ENCODE measurements around the gene CMPK1. TPM values are rescaled to one million over a fixed set of nuclear protein-coding genes. Genes with fewer than 3 reads are reported as not detected.

The CMPK1 gene
- total and polyA plus RNA-seq, 2 donors (not counting 3 experiments of a cell fraction or from before 2014, with no cell fraction given), result 16.4 to 79.6 TPM

DNA sequence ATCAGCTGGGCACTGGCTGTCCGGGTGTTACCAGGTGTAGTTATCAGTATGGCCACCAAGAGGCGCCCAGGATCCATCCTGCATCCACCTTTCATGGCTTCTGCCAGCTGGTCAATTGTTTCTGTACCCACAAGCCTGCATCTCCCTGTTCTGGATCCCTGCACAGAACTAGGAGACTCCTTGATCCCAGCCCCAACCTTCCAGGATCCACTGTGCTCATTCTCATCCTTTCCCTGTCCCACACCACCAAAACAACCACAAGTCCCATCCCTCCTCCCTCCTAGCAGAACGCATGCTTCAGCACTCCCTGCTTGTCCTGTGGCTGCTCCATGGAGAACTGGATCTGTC lies 55.3 kb downstream of the CMPK1 start:
- dilution Hi-C loops (cut with MboI; ENCODE audit: extremely low pct_ligation_motif_present, low sequenced_read_pairs), result no loop called here
- Histone ChIP-seq H3K9me3 (replicated peaks; ENCODE audit: control insufficient read depth, insufficient read depth, low read length) (no peaks in the 10 kb centered on the region), H3K4me1 (ENCODE audit: control insufficient read depth, extremely low read depth, insufficient read depth, low read length) (no peaks in the 10 kb centered on the region), H3K9ac (replicated peaks; ENCODE audit: extremely low read depth, insufficient read depth, low read length) (no peak overlapping the region), H4K20me1 (replicated peaks; ENCODE audit: control insufficient read depth, extremely low read depth, insufficient read depth, low read length) (no peaks in the 10 kb centered on the region), H3K36me3 (ENCODE audit: control insufficient read depth in 2 of 2, extremely low read depth in 1 of 2, insufficient read depth in 2 of 2, low read length in 2 of 2) (no peaks in the 10 kb centered on the region), H2AFZ (ENCODE audit: low read depth, low read length) (no peak overlapping the region), H3K27me3 (ENCODE audit: control insufficient read depth in 2 of 2, insufficient read depth in 2 of 2, low read length in 2 of 2) (peaks cover 0 to 2% of the 10 kb centered on the region in 2 experiments), H3K79me2 (ENCODE audit: control insufficient read depth, insufficient read depth, low read length) (no peaks in the 10 kb centered on the region), H3K27ac (ENCODE audit: insufficient read depth, low read depth, low read length) (no peak overlapping the region), H3K4me2 (ENCODE audit: insufficient read depth, low read length) (no peak overlapping the region), H3K4me3 (replicated peaks in 1 of 3; ENCODE audit: insufficient read depth in 1 of 3, low read depth in 1 of 3, low read length in 3 of 3) (no peak overlapping the region), H3K9me1 (replicated peaks; ENCODE audit: control insufficient read depth, extremely low read depth, insufficient read depth, low read length) (no peaks in the 10 kb centered on the region)
- intact Hi-C loops (cut with micrococcal nuclease), result loop anchor here (1.0 to 2.0 kb wide), 5 partner anchors 36 to 337 kb away; no protein-coding TSS in a partner anchor
- DNase-seq (ENCODE audit: low read depth, low spot score), result peak; percentile 68
- peak; percentile 88 for FAIRE-seq
- ChIA-PET CTCF (interaction anchor here (0.6 to 7.7 kb wide), 19 partner anchors 9 to 338 kb away, joined by 3 to 148 read pairs (median 5); partner anchors contain the start of genes CMPK1, FOXD2 and PDZK1IP1), POLR2A (no interaction called here)
- TF ChIP-seq POLR2AphosphoS5 (IDR thresholded peaks at IDR 0.05; ENCODE audit: insufficient read depth, low read depth, low read length) (no peak), POLR2A (IDR thresholded peaks at IDR 0.05; ENCODE audit: low read depth, low read length) (no peak), EZH2 (IDR thresholded peaks at IDR 0.05; ENCODE audit: borderline replicate concordance, low read depth, low read length, severe bottlenecking) (peak; percentile 39), JUN (IDR thresholded peaks at IDR 0.05; ENCODE audit: borderline replicate concordance, insufficient read depth, insufficient read length, low read depth) (no peak)
- TF ChIP-seq, protein P1, sequence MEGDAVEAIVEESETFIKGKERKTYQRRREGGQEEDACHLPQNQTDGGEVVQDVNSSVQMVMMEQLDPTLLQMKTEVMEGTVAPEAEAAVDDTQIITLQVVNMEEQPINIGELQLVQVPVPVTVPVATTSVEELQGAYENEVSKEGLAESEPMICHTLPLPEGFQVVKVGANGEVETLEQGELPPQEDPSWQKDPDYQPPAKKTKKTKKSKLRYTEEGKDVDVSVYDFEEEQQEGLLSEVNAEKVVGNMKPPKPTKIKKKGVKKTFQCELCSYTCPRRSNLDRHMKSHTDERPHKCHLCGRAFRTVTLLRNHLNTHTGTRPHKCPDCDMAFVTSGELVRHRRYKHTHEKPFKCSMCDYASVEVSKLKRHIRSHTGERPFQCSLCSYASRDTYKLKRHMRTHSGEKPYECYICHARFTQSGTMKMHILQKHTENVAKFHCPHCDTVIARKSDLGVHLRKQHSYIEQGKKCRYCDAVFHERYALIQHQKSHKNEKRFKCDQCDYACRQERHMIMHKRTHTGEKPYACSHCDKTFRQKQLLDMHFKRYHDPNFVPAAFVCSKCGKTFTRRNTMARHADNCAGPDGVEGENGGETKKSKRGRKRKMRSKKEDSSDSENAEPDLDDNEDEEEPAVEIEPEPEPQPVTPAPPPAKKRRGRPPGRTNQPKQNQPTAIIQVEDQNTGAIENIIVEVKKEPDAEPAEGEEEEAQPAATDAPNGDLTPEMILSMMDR (IDR thresholded peaks at IDR 0.05; ENCODE audit: extremely low read depth in 1 of 2, insufficient read depth in 1 of 2, low read depth in 1 of 2, low read length in 2 of 2), result peak; percentile 66 to 84
- no TSS peak for BruUV-seq (replicated peaks)

DNA sequence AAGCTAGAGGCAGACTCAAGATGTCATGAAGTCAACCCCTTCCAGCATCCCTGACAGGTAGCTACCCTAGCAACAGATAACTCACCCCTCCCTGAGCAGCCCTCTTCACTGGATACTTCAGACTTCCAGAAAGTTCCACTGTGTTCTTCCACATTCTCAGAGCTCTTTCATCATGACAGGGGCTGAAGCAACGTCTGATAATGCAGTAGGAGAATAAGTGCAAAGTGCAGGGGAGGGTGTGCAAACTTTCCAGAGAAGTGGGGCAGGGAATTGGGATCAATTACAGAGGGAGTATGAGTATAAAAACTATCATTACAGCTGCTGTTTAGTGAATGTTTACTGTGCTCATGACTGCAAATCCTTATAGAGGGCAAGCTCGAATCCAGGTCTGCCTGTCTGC lies 56.1 kb downstream of the CMPK1 start:
- no peak overlapping the region for H3K9ac ChIP-seq (replicated peaks; ENCODE audit: extremely low read depth, insufficient read depth, low read length)
- H3K4me3 ChIP-seq (replicated peaks in 1 of 3; ENCODE audit: insufficient read depth in 1 of 3, low read depth in 1 of 3, low read length in 3 of 3), result no peak overlapping the region
- H3K27ac ChIP-seq (ENCODE audit: insufficient read depth, low read depth, low read length), result no peak overlapping the region
- peaks cover 2% of the 10 kb centered on the region in 2 experiments for H3K27me3 ChIP-seq (ENCODE audit: control insufficient read depth in 2 of 2, insufficient read depth in 2 of 2, low read length in 2 of 2)
- H3K9me3 ChIP-seq (replicated peaks; ENCODE audit: control insufficient read depth, insufficient read depth, low read length), result no peaks in the 10 kb centered on the region
- H2AFZ ChIP-seq (ENCODE audit: low read depth, low read length), result no peak overlapping the region
- CTCF ChIA-PET, result interaction anchor here (0.5 to 7.7 kb wide), 12 partner anchors 8 to 337 kb away, joined by 3 to 148 read pairs (median 10); partner anchors contain the start of gene FOXD2
- H3K9me1 ChIP-seq (replicated peaks; ENCODE audit: control insufficient read depth, extremely low read depth, insufficient read depth, low read length), result no peaks in the 10 kb centered on the region
- H4K20me1 ChIP-seq (replicated peaks; ENCODE audit: control insufficient read depth, extremely low read depth, insufficient read depth, low read length), result no peaks in the 10 kb centered on the region
- H3K4me2 ChIP-seq (ENCODE audit: insufficient read depth, low read length), result no peak overlapping the region
- no peaks in the 10 kb centered on the region for H3K4me1 ChIP-seq (ENCODE audit: control insufficient read depth, extremely low read depth, insufficient read depth, low read length)
- TF ChIP-seq MYC (IDR thresholded peaks at IDR 0.05; ENCODE audit: low read depth, low read length) (no peak), GATA2 (IDR thresholded peaks at IDR 0.05; ENCODE audit: insufficient read depth, insufficient read length, low read depth, low read length) (no peak), POLR2AphosphoS5 (IDR thresholded peaks at IDR 0.05; ENCODE audit: insufficient read depth, low read depth, low read length) (no peak), POLR2A (IDR thresholded peaks at IDR 0.05; ENCODE audit: low read depth, low read length) (no peak), EZH2 (IDR thresholded peaks at IDR 0.05; ENCODE audit: borderline replicate concordance, low read depth, low read length, severe bottlenecking) (no peak)
- TF ChIP-seq, protein P2, sequence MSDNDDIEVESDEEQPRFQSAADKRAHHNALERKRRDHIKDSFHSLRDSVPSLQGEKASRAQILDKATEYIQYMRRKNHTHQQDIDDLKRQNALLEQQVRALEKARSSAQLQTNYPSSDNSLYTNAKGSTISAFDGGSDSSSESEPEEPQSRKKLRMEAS (IDR thresholded peaks at IDR 0.05; ENCODE audit: insufficient read depth, insufficient read length), result no peak
- TF ChIP-seq, protein P1 (IDR thresholded peaks at IDR 0.05; ENCODE audit: extremely low read depth in 1 of 2, insufficient read depth in 1 of 2, low read depth in 1 of 2, low read length in 2 of 2), result no peak
- FAIRE-seq (no peak), DNase-seq (ENCODE audit: low read depth, low spot score) (no peak)
- dilution Hi-C loops (cut with MboI; ENCODE audit: extremely low pct_ligation_motif_present, low sequenced_read_pairs), result no loop called here
- POLR2A ChIA-PET, result no interaction called here
- no TSS peak for BruUV-seq (replicated peaks)
- H3K36me3 ChIP-seq (ENCODE audit: control insufficient read depth in 2 of 2, extremely low read depth in 1 of 2, insufficient read depth in 2 of 2, low read length in 2 of 2), result no peaks in the 10 kb centered on the region
- H3K79me2 ChIP-seq (ENCODE audit: control insufficient read depth, insufficient read depth, low read length), result no peaks in the 10 kb centered on the region
- intact Hi-C loops (cut with micrococcal nuclease), result loop anchor here (2.0 kb wide), 2 partner anchors 35 to 43 kb away; no protein-coding TSS in a partner anchor
